Prostate gland (tissue), 2 donors: ENCODE data around the gene MED17. TPM values are rescaled to one million over a fixed set of nuclear protein-coding genes. Genes with fewer than 3 reads are reported as not detected.

Experiments
- DNase-seq: peaks from one replicate; pipeline ENCODE4 v3.0.0-alpha.2; 2019; ENCODE audit warnings: low spot score
- H3K27ac ChIP-seq, 2 donors: fragments of 200-600 bp; sonication (generic); 2 replicates each; pipeline ENCODE4 v1.5.1; 2017 to 2019
- H3K27me3 ChIP-seq: fragments of 200-600 bp; sonication (generic); replicated peaks from 2 replicates; pipeline ENCODE4 v1.5.1; 2019; ENCODE audit not compliant: insufficient read depth
- H3K36me3 ChIP-seq, 2 donors: fragments of 200-600 bp; sonication (generic); 1 replicate in 1 of 2; 2 replicates in 1 of 2; pipeline versions ENCODE4 v1.5.1 to v1.8.1; 2017 to 2019
- H3K4me1 ChIP-seq: fragments of 200-600 bp; sonication (generic); replicated peaks from 2 replicates; pipeline ENCODE4 v1.5.1; 2019
- H3K4me3 ChIP-seq, 2 donors: fragments of 200-600 bp; sonication (generic); 2 replicates each; pipeline ENCODE4 v1.5.1; 2017 to 2019
- H3K9me3 ChIP-seq: fragments of 200-600 bp; sonication (generic); 2 replicates; pipeline ENCODE4 v1.5.1; 2017
- POLR2A ChIP-seq: fragments of 450-650 bp; IDR thresholded peaks from one replicate; pipeline ENCODE4 v1.6.1; 2016; ENCODE audit warnings: antibody characterized with exemption, mild to moderate bottlenecking
- POLR2AphosphoS5 ChIP-seq: sonication (generic); formaldehyde crosslinking; IDR thresholded peaks from one replicate; pipeline ENCODE4 v1.6.1; 2017; ENCODE audit warnings: antibody characterized with exemption
- WGBS: methylation state at CpG from one replicate; pipeline ENCODE4 v1.1.5; 2018; 5-methylcytosine and 5-hydroxymethylcytosine counted together
- intact Hi-C: fragments of 100-400 bp; cut with DNase I; formaldehyde crosslinking; loops from one replicate; pipeline ENCODE4 v1.14.2; 2022
- small RNA-seq, 2 donors: library from RNA; depleted of rRNA; stranded (forward); fragments of <200 nt; gene quantifications; one replicate each; pipeline ENCODE3, GENCODE V24; 2016
- total RNA-seq, 2 donors: library from RNA; depleted of rRNA; stranded (reverse); fragments of >200 nt; gene quantifications; one replicate each; pipeline ENCODE4 v1.1.0, GENCODE V29; 2016
- TF ChIP-seq, protein P1 (sequence below), 4 experiments: fragments of 200-600 bp in 2 of 4; fragments of 450-650 bp in 2 of 4; sonication (generic) in 2 of 4; IDR thresholded peaks; 1 replicate in 3 of 4; 2 replicates in 1 of 4; pipeline ENCODE4 v1.5.1; 2016 to 2019; ENCODE audit warnings: antibody characterized with exemption in 4 of 4, mild to moderate bottlenecking in 2 of 4, moderate library complexity in 2 of 4

The MED17 gene
- total RNA-seq, 2 donors from 2014 or later = 22.4 to 31.4 TPM

DNA sequence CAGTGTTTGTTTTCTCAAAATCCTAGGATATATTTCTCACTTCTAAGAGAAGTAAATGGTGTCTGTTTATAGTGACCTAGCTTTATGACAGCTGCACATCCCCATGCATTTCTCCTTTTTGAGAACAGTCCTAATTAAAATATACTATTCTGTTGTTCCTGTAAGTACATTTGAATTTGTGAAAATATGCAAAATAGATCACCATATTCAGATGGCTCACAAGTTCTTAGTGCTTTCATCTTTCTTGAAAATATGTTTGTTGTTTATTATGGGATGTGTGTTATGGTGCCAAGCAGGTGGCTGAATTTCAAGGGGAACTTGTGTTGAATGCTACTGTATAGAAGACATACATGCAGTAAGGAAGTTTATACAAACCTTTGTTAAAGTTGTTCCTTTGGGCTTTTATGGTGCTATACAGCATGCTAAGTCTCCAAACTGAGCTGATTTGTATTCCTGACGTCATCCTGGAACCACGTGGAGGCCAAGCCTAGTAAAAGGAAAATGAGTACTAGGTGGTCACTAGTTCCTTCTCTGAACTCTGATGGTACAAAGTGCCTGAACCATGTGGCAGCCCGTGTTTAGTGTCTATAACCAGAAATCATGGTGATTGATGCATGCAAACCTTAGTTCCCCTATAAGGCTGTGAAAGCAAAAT, 74.2 kb downstream of the MED17 start:
- Histone ChIP-seq H3K36me3 (no peaks in the 10 kb centered on the region), H3K4me1 (no peaks in the 10 kb centered on the region), H3K27me3 (no peaks in the 10 kb centered on the region), H3K9me3 (no peaks in the 10 kb centered on the region), H3K4me3 (no peak overlapping the region), H3K27ac (no peak overlapping the region)
- DNase-seq = no peak
- TF ChIP-seq POLR2A = no peak
- TF ChIP-seq, protein P1, sequence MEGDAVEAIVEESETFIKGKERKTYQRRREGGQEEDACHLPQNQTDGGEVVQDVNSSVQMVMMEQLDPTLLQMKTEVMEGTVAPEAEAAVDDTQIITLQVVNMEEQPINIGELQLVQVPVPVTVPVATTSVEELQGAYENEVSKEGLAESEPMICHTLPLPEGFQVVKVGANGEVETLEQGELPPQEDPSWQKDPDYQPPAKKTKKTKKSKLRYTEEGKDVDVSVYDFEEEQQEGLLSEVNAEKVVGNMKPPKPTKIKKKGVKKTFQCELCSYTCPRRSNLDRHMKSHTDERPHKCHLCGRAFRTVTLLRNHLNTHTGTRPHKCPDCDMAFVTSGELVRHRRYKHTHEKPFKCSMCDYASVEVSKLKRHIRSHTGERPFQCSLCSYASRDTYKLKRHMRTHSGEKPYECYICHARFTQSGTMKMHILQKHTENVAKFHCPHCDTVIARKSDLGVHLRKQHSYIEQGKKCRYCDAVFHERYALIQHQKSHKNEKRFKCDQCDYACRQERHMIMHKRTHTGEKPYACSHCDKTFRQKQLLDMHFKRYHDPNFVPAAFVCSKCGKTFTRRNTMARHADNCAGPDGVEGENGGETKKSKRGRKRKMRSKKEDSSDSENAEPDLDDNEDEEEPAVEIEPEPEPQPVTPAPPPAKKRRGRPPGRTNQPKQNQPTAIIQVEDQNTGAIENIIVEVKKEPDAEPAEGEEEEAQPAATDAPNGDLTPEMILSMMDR (IDR thresholded peaks at IDR 0.05) = no peak
- TF ChIP-seq POLR2AphosphoS5 = no peak
- 42% methylated on average over 3 of the region's 3 CpGs for WGBS
- intact Hi-C loops = no loop called here

DNA sequence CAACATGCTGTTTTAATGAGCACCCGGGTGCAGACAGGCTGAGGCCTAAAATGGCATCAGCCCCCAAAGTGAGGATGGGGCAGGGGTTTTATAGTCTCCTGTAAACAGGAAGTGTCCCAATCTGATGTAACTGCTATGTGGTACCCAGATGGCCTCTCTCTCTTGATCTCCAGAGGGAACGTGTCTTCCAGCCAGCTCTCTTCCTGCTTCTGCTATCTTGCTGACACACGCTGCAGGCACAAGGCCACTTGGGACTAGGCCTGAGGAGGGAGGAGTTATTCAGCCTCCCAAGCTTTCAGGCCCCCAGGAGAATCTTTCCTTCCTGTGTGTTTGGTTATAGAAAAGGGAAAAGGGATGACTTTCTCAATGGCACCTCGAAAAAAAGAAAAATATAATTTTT, 77.7 kb downstream of the MED17 start:
- intact Hi-C loops = no loop called here
- Histone ChIP-seq H3K9me3 (no peaks in the 10 kb centered on the region), H3K27ac (no peak overlapping the region), H3K27me3 (no peaks in the 10 kb centered on the region), H3K36me3 (no peaks in the 10 kb centered on the region), H3K4me3 (no peak overlapping the region), H3K4me1 (no peaks in the 10 kb centered on the region)
- WGBS = 63% methylated on average over 4 of the region's 4 CpGs
- no peak for DNase-seq
- TF ChIP-seq POLR2A (no peak), POLR2AphosphoS5 (no peak)
- TF ChIP-seq, protein P1 (IDR thresholded peaks at IDR 0.05) = no peak

Small RNAs within 50 kb of the gene (small RNA-seq; reads per million reads assigned to genes)
- gene RF00019 (0 reads per million in 2 donors), gene SNORA40 (0 reads per million in 2 donors)

Other genes starting within 250 kb of the MED17 start
- gene SMCO4, start 240.9 kb upstream of the MED17 start, total RNA-seq = 100 to 1,000 TPM in 1 of 2 donors, 10 to 100 TPM in 1; 63.8 to 140 TPM
- gene CEP295, start 122.6 kb upstream of the MED17 start, total RNA-seq = 10 to 100 TPM; 13.6 to 21.9 TPM
- 10 to 100 TPM; 39.3 to 53.0 TPM for gene TAF1D, start 42.8 kb upstream of the MED17 start, total RNA-seq
- 10 to 100 TPM; 43.8 to 72.8 TPM for gene C11orf54, start 42.6 kb upstream of the MED17 start, total RNA-seq
- under 1 TPM; 0.74 to 0.77 TPM for gene VSTM5, start 66.3 kb downstream of the MED17 start, total RNA-seq
- under 1 TPM; 0.09 to 0.17 TPM for gene HEPHL1, start 237.1 kb downstream of the MED17 start, total RNA-seq